ENCODE measurements around the gene DNAJC5. TPM values are rescaled to one million over a fixed set of nuclear protein-coding genes. Genes with fewer than 3 reads are reported as not detected.

DNAJC5 gene
- total and polyA plus RNA-seq, 9 of the 15 experiments (the other 6 are each of a cell fraction or from before 2014, with no cell fraction given), result 0.95 to 42.8 (median 23.4) TPM

- TF ChIP-seq MXD1 (CRISPR knock-in tag; IDR thresholded peaks at IDR 0.05; ENCODE audit: borderline replicate concordance, poor library complexity, severe bottlenecking) (no peak), HIVEP1 (CRISPR knock-in tag; IDR thresholded peaks at IDR 0.05) (no peak), PRDM10 (IDR thresholded peaks at IDR 0.05; ENCODE audit: partially characterized antibody) (peak; percentile 76)
These were observed at the start of gene DNAJC5 (continued) for GRCh38 chr20:63894358-63895201.
